Measurements from ENCODE around the gene MATK.
A peak's percentile ranks its signal among the peaks of the same experiment; 100 is the strongest.
"Not testable (repeated sequence)": the region's sequence is repeated elsewhere in the genome, so short reads cannot be mapped to it uniquely, and the experiment has no call there.

MATK gene

GRCh38 chr19:3821857-3822364, 35.7 kb upstream of the MATK start:
- H3K4me3 ChIP-seq (replicated peaks in 1 of 2; ENCODE audit: low read depth in 2 of 2, low read length in 2 of 2) = no peak overlapping the region
- DNase-seq (ENCODE audit: low read depth in 2 of 2) = peak; percentile 52 to 54
- TF ChIP-seq CTCF (IDR thresholded peaks at IDR 0.05; ENCODE audit: low read depth, low read length) = peak; percentile 92

DNA sequence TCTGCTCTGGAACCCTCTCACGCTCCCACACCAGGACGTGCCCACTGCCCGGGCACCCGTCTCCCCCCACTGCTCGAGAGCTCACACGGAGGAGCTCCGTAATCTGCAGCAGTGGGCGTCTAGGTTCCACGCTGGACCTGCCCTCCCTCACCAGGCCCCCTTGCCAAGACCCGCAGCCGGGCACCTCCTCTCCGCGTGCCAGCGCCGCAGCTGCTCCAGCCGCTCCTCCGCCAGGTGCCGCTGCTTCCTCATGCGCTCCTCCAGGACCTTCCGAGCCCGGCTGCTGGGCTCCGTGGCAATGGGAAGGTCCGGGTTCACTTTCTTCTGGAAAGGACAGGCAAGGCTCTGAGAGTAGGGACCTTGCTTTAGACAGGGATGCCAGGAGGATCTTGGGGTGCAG, 35.0 kb upstream of the MATK start:
- TF ChIP-seq CTCF (IDR thresholded peaks at IDR 0.05; ENCODE audit: low read depth, low read length) = no peak
- no peak for DNase-seq (ENCODE audit: low read depth in 2 of 2)

DNA sequence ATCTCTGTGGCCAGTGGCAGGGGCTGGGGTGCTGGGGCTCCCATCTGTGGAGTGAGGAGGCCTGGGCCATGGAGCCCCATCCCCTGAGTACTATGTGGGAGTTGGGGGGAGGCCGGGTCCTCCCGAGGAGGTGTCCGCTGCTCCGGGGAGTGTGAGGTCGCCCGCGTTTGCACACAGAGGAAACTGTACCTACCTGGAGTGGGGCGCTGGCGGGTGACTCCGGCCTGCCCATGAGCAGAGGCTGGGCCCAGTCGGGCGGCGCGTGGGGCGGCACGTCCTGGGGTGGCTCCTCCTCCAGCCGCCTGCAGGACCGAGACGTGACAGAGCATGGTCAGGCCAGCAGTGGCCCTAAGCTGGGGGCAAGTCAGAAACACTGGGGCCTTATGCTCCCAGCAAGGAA, 33.8 kb upstream of the MATK start:
- no peak for TF ChIP-seq CTCF (IDR thresholded peaks at IDR 0.05; ENCODE audit: low read depth, low read length)
- H3K4me3 ChIP-seq (replicated peaks in 1 of 2; ENCODE audit: low read depth in 2 of 2, low read length in 2 of 2) = no peak overlapping the region
- no peak for DNase-seq (ENCODE audit: low read depth in 2 of 2)

More for the DNA sequence above, 35.0 kb upstream of the MATK start:
- H3K4me3 ChIP-seq (replicated peaks in 1 of 2; ENCODE audit: low read depth in 2 of 2, low read length in 2 of 2) = no peak overlapping the region

- no peak for DNase-seq (ENCODE audit: low read depth in 2 of 2)
- no peak overlapping the region for H3K4me3 ChIP-seq (replicated peaks in 1 of 2; ENCODE audit: low read depth in 2 of 2, low read length in 2 of 2)
- no peak for TF ChIP-seq CTCF (IDR thresholded peaks at IDR 0.05; ENCODE audit: low read depth, low read length)
Observed at GRCh38 chr19:3818918-3819317, 32.7 kb upstream of the MATK start.

DNA sequence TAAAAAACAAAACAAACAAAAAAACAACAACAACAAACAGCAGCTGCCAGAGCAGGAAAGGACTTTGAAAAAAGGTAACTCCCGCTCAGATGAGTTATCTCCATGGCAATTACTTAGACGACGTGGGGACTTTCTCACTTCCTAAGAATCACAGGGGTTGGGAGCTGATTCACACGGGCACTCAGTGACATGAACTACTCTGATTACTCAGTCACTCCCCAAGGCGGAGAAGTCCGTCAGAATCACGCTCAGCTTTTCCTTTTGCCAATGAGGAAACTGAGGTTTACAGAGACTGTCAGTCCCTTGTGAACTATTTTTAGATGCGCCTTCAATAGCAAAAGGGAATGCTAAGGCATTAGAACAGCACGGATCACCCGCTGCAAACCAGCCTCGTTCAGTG, 32.3 kb upstream of the MATK start:
- TF ChIP-seq CTCF (IDR thresholded peaks at IDR 0.05; ENCODE audit: low read depth, low read length) = no peak
- no peak overlapping the region for H3K4me3 ChIP-seq (replicated peaks in 1 of 2; ENCODE audit: low read depth in 2 of 2, low read length in 2 of 2)
- DNase-seq (ENCODE audit: low read depth in 2 of 2) = peak in 1 of 2 donors; percentile 60

DNA sequence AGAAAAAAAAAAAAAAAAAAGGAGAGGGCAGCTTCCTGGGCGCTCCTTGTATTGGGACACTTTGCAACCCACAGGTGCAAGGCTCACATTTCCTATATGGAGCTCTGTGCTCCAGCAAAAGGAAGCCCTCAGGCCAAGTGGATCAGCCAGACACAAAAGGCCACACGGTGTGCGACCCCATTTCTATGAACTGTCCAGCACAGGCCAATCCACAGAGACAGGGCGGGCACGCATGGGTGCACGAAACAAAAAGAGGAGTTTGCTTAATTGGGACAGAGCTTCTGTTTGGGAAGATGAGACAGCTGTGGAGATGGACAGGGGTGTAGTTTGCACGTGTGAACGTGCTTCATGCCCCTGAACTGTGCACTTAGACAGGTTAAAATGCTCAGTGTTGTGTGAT, 31.6 kb upstream of the MATK start:
- no peak overlapping the region for H3K4me3 ChIP-seq (replicated peaks in 1 of 2; ENCODE audit: low read depth in 2 of 2, low read length in 2 of 2)
- TF ChIP-seq CTCF (IDR thresholded peaks at IDR 0.05; ENCODE audit: low read depth, low read length) = no peak
- no peak for DNase-seq (ENCODE audit: low read depth in 2 of 2)

DNA sequence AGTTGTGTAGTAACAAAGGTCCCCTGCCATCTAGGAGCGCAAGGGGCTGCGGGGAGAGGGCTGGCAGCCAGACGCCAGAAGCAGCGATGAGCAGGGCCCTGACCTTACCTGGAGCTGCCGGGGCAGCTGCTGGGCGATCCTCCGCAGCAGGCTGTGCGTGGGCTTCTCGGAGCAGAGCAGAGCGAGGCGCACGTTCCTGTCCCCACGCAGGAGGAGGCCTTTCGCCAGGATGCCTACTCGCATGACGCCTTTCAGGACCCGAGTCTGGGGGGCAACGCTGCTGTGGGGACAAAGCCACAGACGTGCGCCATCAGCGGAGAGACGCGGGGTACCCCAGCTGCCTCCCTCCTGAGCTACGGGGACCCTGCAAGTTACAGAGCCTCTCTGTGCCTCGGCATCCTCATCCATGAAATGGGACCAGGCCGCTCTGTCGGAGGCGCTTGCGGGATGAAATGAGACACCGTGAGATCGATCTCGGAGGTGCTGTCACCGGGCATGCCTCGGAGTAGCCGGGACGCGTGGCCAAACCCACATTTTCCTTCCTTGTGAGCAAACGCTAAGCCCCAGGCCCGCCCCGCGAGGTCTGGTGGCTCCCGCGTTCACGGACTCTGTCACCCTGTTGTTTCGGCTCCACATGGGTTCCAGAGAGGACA, 30.5 kb upstream of the MATK start:
- no peak overlapping the region for H3K4me3 ChIP-seq (replicated peaks in 1 of 2; ENCODE audit: low read depth in 2 of 2, low read length in 2 of 2)
- no peak for TF ChIP-seq CTCF (IDR thresholded peaks at IDR 0.05; ENCODE audit: low read depth, low read length)
- DNase-seq (ENCODE audit: low read depth in 2 of 2) = no peak

DNA sequence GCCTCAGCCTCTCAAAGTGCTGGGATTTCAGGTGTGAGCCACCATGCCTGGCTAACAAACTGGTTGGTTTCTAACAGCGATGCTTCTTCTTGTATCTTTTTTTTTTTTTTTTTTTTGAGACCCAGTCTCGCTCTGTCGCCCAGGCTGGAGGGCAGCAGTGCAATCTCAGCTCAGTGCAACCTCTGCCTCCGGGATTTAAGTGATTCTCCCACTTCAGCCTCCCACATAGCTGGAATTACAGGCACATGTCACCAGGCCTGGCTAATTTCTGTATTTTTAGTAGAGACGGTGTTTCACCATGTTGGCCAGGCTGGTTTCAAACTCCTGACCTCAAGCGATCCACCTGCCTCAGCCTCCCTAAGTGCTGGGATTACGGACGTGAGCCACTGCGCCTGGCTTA, 30.0 kb upstream of the MATK start:
- not testable (repeated sequence) for H3K4me3 ChIP-seq (replicated peaks in 1 of 2; ENCODE audit: low read depth in 2 of 2, low read length in 2 of 2); DNase-seq (ENCODE audit: low read depth in 2 of 2)

Measured in cardiac fibroblast (primary cell).